Measurements from ENCODE around the gene HS2ST1.

The HS2ST1 gene

DNA sequence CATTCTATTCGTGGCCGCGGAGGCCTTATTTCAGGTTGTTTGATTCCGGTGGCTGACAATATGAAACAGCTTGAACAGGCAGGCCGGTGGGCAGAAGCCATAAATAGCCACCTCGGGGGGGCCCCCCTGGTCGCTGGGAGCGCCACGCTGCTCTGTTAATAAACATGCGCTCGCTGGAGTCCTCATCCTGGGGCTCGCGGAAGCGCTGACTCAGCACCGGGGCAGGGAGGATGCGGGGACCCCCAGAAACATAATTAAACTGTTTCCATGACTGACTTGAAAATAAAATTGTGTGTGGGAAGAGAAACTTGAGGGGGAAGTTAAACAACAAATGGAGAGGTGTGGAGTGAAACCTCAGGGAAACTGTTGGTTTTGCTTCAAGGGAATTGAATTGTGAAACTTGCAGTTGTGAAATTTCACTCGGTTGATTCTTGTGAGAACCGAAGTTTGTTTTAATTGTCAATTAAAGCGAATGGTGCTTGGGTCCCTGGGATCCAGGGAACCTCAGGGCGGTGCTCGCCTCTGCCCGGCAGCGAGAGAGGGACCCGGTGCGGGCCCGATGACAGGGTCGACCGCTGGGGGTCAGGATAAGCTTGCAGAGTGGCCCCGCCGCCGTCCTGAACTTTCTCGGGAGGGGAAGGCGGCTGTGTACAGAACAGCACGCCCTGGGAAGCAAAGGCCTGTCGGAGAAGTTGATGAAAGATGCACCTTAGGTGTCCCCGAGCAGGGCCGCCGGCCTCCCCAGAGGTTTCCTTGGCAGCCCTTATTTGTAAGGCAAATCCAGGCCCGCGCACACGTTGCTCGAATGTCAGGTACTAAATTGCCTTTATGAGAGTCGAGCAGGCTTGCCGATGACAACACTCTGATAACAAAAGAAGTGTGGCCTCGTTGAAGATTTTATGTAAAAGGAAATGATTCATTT, 237.3 kb downstream of the HS2ST1 start (continued):
- TF ChIP-seq, protein P1, sequence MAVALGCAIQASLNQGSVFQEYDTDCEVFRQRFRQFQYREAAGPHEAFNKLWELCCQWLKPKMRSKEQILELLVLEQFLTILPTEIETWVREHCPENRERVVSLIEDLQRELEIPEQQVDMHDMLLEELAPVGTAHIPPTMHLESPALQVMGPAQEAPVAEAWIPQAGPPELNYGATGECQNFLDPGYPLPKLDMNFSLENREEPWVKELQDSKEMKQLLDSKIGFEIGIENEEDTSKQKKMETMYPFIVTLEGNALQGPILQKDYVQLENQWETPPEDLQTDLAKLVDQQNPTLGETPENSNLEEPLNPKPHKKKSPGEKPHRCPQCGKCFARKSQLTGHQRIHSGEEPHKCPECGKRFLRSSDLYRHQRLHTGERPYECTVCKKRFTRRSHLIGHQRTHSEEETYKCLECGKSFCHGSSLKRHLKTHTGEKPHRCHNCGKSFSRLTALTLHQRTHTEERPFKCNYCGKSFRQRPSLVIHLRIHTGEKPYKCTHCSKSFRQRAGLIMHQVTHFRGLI (tag by site-specific recombination; IDR thresholded peaks at IDR 0.05) = no peak
- no peak for TF ChIP-seq ZNF792 (tag by site-specific recombination; IDR thresholded peaks at IDR 0.05)
- TF ChIP-seq ZNF549 (tag by site-specific recombination; IDR thresholded peaks at IDR 0.05) = no peak
- no peak for TF ChIP-seq ZNF174 (tag by site-specific recombination; IDR thresholded peaks at IDR 0.05)
- TF ChIP-seq GLI4 (tag by site-specific recombination; IDR thresholded peaks at IDR 0.05) = no peak
- no peak for TF ChIP-seq ZNF658 (tag by site-specific recombination; IDR thresholded peaks at IDR 0.05)
- TF ChIP-seq ZNF211 (tag by site-specific recombination; IDR thresholded peaks at IDR 0.05; ENCODE audit: low read depth) = no peak
- TF ChIP-seq ZNF404 (tag by site-specific recombination; IDR thresholded peaks at IDR 0.05) = no peak
- TF ChIP-seq ZNF664 (tag by site-specific recombination; IDR thresholded peaks at IDR 0.05) = no peak
- TF ChIP-seq ZNF341 (tag by site-specific recombination; IDR thresholded peaks at IDR 0.05; ENCODE audit: low read depth) = peak; percentile 37
- TF ChIP-seq ZNF654 (tag by site-specific recombination; IDR thresholded peaks at IDR 0.05; ENCODE audit: low read depth) = peak; percentile 13
- TF ChIP-seq, protein P2, sequence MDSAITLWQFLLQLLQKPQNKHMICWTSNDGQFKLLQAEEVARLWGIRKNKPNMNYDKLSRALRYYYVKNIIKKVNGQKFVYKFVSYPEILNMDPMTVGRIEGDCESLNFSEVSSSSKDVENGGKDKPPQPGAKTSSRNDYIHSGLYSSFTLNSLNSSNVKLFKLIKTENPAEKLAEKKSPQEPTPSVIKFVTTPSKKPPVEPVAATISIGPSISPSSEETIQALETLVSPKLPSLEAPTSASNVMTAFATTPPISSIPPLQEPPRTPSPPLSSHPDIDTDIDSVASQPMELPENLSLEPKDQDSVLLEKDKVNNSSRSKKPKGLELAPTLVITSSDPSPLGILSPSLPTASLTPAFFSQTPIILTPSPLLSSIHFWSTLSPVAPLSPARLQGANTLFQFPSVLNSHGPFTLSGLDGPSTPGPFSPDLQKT (IDR thresholded peaks at IDR 0.05; ENCODE audit: borderline replicate concordance, low read depth, low read length) = no peak
- no peak for TF ChIP-seq ZNF19 (tag by site-specific recombination; IDR thresholded peaks at IDR 0.05; ENCODE audit: low read depth)
- 0 out of 2 replicates have a peak, but pooled peaks have one; percentile 12 for TF ChIP-seq TRIM28 (IDR thresholded peaks at IDR 0.05; ENCODE audit: borderline replicate concordance, low read length)
- TF ChIP-seq ZNF561 (tag by site-specific recombination; IDR thresholded peaks at IDR 0.05; ENCODE audit: borderline replicate concordance) = no peak
- TF ChIP-seq, protein P3, sequence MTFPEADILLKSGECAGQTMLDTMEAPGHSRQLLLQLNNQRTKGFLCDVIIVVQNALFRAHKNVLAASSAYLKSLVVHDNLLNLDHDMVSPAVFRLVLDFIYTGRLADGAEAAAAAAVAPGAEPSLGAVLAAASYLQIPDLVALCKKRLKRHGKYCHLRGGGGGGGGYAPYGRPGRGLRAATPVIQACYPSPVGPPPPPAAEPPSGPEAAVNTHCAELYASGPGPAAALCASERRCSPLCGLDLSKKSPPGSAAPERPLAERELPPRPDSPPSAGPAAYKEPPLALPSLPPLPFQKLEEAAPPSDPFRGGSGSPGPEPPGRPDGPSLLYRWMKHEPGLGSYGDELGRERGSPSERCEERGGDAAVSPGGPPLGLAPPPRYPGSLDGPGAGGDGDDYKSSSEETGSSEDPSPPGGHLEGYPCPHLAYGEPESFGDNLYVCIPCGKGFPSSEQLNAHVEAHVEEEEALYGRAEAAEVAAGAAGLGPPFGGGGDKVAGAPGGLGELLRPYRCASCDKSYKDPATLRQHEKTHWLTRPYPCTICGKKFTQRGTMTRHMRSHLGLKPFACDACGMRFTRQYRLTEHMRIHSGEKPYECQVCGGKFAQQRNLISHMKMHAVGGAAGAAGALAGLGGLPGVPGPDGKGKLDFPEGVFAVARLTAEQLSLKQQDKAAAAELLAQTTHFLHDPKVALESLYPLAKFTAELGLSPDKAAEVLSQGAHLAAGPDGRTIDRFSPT (tag by site-specific recombination; IDR thresholded peaks at IDR 0.05) = no peak
- TF ChIP-seq ZNF223 (tag by site-specific recombination; IDR thresholded peaks at IDR 0.05) = no peak
- TF ChIP-seq ZNF121 (tag by site-specific recombination; IDR thresholded peaks at IDR 0.05) = no peak

DNA sequence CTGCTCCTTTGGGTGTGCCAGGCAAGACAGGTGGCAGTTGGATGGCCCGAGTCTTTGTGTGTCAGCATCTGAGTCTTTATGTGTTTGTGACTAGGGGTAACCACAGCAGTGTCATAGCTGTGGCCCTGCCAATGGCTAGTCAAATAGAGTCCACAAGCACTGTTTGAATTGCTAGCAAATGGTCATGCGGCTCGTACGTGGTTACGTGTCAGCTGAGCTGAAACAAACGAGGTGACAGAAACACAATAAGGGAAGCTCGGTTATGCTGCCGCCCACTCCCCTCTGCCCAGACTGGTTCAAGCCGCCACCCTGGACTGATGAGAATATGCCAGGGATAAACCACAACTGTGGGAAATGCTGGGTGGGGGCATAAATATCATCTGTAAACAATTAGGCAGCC, 239.9 kb downstream of the HS2ST1 start:
- Histone ChIP-seq H3K4me1 (ENCODE audit: control insufficient read depth, insufficient read depth, low read length) (no peaks in the 10 kb centered on the region), H3K9me3 (ENCODE audit: control insufficient read depth, insufficient read depth, low read depth, low read length) (no peaks in the 10 kb centered on the region), H3K36me3 (ENCODE audit: control insufficient read depth in 2 of 2, insufficient read depth in 1 of 2, low read length in 2 of 2) (no peaks in the 10 kb centered on the region), H3K4me3 (ENCODE audit: low read depth, low read length) (no peak overlapping the region), H3K27ac (ENCODE audit: extremely low read depth, low read depth, low read length) (no peak overlapping the region)
- CTCF ChIA-PET = interaction anchor here (0.8 kb wide), 1 partner anchor 11 kb away, joined by 5 read pairs; no protein-coding TSS in a partner anchor
- POLR2A ChIA-PET = no interaction called here
- TF ChIP-seq GLIS2 (tag by site-specific recombination; IDR thresholded peaks at IDR 0.05) (no peak), PRDM1 (tag by site-specific recombination; IDR thresholded peaks at IDR 0.05) (no peak), ZNF121 (tag by site-specific recombination; IDR thresholded peaks at IDR 0.05) (no peak), ZNF426 (tag by site-specific recombination; IDR thresholded peaks at IDR 0.05) (no peak), ZNF561 (tag by site-specific recombination; IDR thresholded peaks at IDR 0.05; ENCODE audit: borderline replicate concordance) (no peak), ZNF248 (tag by site-specific recombination; IDR thresholded peaks at IDR 0.05) (no peak), ZNF776 (tag by site-specific recombination; IDR thresholded peaks at IDR 0.05; ENCODE audit: borderline replicate concordance) (no peak), ZNF514 (tag by site-specific recombination; IDR thresholded peaks at IDR 0.05) (no peak), MEIS1 (CRISPR knock-in tag; IDR thresholded peaks at IDR 0.05; ENCODE audit: borderline replicate concordance) (no peak), ZNF623 (tag by site-specific recombination; IDR thresholded peaks at IDR 0.05) (no peak), ZNF266 (tag by site-specific recombination; IDR thresholded peaks at IDR 0.05; ENCODE audit: low read depth) (no peak)
- TF ChIP-seq, protein P4, sequence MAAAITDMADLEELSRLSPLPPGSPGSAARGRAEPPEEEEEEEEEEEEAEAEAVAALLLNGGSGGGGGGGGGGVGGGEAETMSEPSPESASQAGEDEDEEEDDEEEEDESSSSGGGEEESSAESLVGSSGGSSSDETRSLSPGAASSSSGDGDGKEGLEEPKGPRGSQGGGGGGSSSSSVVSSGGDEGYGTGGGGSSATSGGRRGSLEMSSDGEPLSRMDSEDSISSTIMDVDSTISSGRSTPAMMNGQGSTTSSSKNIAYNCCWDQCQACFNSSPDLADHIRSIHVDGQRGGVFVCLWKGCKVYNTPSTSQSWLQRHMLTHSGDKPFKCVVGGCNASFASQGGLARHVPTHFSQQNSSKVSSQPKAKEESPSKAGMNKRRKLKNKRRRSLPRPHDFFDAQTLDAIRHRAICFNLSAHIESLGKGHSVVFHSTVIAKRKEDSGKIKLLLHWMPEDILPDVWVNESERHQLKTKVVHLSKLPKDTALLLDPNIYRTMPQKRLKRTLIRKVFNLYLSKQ (tag by site-specific recombination; IDR thresholded peaks at IDR 0.05; ENCODE audit: borderline replicate concordance) = no peak
